GM23338 (cell line): ENCODE measurements around the gene DNAH10. TPM values are rescaled to one million over a fixed set of nuclear protein-coding genes. Genes with fewer than 3 reads are reported as not detected.

Source experiments
- ATAC-seq: fragments of 200-7000 bp; cut with Tn5 transposase; 3 replicates; pipeline ENCODE4 v1.9.1; 2020
- DNase-seq: peaks from one replicate; pipeline ENCODE4 v3.0.0-alpha.2; 2015; ENCODE audit warnings: low spot score
- H2AFZ ChIP-seq: fragments of 200-600 bp; sonication (generic); 2 replicates; pipeline ENCODE4 v1.8.0; 2016; ENCODE audit warnings: antibody characterized with exemption, mild to moderate bottlenecking, moderate library complexity
- H3F3A ChIP-seq: fragments of 200-600 bp; sonication (generic); replicated peaks from 2 replicates; pipeline ENCODE4 v1.8.0; 2017; ENCODE audit warnings: antibody characterized with exemption, mixed run types, low read depth
- H3K27ac ChIP-seq: fragments of 200-600 bp; sonication (generic); 2 replicates; pipeline ENCODE4 v1.6.1; 2016; ENCODE audit warnings: low read depth
- H3K27me3 ChIP-seq: fragments of 200-600 bp; sonication (generic); 2 replicates; pipeline ENCODE4 v1.8.0; 2016; ENCODE audit warnings: mild to moderate bottlenecking, mixed run types, moderate library complexity; ENCODE audit not compliant: insufficient read depth
- H3K36me3 ChIP-seq: fragments of 200-600 bp; sonication (generic); 2 replicates; pipeline ENCODE4 v1.8.0; 2016; ENCODE audit warnings: mild to moderate bottlenecking; ENCODE audit not compliant: insufficient read depth
- H3K4me1 ChIP-seq: fragments of 200-600 bp; sonication (generic); 2 replicates; pipeline ENCODE4 v1.8.0; 2016; ENCODE audit warnings: mild to moderate bottlenecking, moderate library complexity; ENCODE audit not compliant: insufficient read depth
- H3K4me2 ChIP-seq: fragments of 200-600 bp; sonication (generic); 2 replicates; pipeline ENCODE4 v1.7.1; 2017; ENCODE audit warnings: mixed run types
- H3K4me3 ChIP-seq: fragments of 200-600 bp; sonication (generic); 2 replicates; pipeline ENCODE4 v1.6.1; 2016; ENCODE audit warnings: mixed run types
- H3K79me2 ChIP-seq: fragments of 200-600 bp; sonication (generic); replicated peaks from 2 replicates; pipeline ENCODE4 v1.8.0; 2017; ENCODE audit warnings: mild to moderate bottlenecking; ENCODE audit not compliant: insufficient read depth
- H3K9me2 ChIP-seq: fragments of 200-600 bp; sonication (generic); 2 replicates; pipeline ENCODE4 v1.8.0; 2017; ENCODE audit not compliant: insufficient read depth
- H4K20me1 ChIP-seq: fragments of 200-600 bp; sonication (generic); replicated peaks from 2 replicates; pipeline ENCODE4 v1.8.0; 2017; ENCODE audit warnings: mild to moderate bottlenecking; ENCODE audit not compliant: insufficient read depth
- H3K27ac Mint-ChIP-seq: 2 replicates; pipeline ENCODE4 v1.8.0; 2020; ENCODE audit warnings: inconsistent platforms, mild to moderate bottlenecking, moderate library complexity, mixed read lengths
- H3K27me3 Mint-ChIP-seq: 3 replicates; pipeline ENCODE4 v1.8.0; 2022; ENCODE audit warnings: low read depth, mild to moderate bottlenecking, moderate library complexity, mixed read lengths, inconsistent platforms; ENCODE audit not compliant: insufficient read depth, poor library complexity
- H3K36me3 Mint-ChIP-seq: 3 replicates; pipeline ENCODE4 v1.8.0; 2021; ENCODE audit warnings: low read depth, mild to moderate bottlenecking, inconsistent platforms, moderate library complexity, mixed read lengths
- H3K4me1 Mint-ChIP-seq: 3 replicates; pipeline ENCODE4 v1.8.0; 2020; ENCODE audit warnings: mild to moderate bottlenecking, inconsistent platforms, mixed read lengths
- H3K4me3 Mint-ChIP-seq: 3 replicates; pipeline ENCODE4 v1.8.0; 2021; ENCODE audit warnings: moderate library complexity, mild to moderate bottlenecking, inconsistent platforms, mixed read lengths
- H3K9me3 Mint-ChIP-seq: 3 replicates; pipeline ENCODE4 v1.8.0; 2020; ENCODE audit warnings: moderate library complexity, mild to moderate bottlenecking, inconsistent platforms, mixed read lengths
- CREB1 ChIP-seq: fragments of 250-450 bp; sonication (Bioruptor Pico); IDR thresholded peaks from 2 replicates; pipeline ENCODE4 v1.5.0; 2020; ENCODE audit warnings: low read depth, mild to moderate bottlenecking, moderate library complexity
- CTCF ChIP-seq, 2 experiments: fragments of 200-600 bp in 1 of 2; sonication (generic) in 1 of 2; conservative IDR thresholded peaks; 2 replicates each; pipeline versions ENCODE4 v1.5.1 to v1.6.1; 2016 to 2017; ENCODE audit warnings: antibody characterized with exemption in 2 of 2, low read depth in 2 of 2, mild to moderate bottlenecking in 2 of 2, moderate library complexity in 1 of 2
- ETS1 ChIP-seq: IDR thresholded peaks from 2 replicates; pipeline ENCODE4 v1.6.1; 2016; ENCODE audit warnings: antibody characterized with exemption
- EZH2 ChIP-seq: fragments of 200-600 bp; sonication (generic); IDR thresholded peaks from one replicate; pipeline ENCODE4 v1.8.0; 2017; ENCODE audit warnings: antibody characterized with exemption, mild to moderate bottlenecking, low read depth; ENCODE audit not compliant: unreplicated experiment
- JUNB ChIP-seq: IDR thresholded peaks from one replicate; pipeline ENCODE4 v1.6.1; 2016; ENCODE audit warnings: antibody characterized with exemption; ENCODE audit not compliant: unreplicated experiment
- NANOG ChIP-seq: IDR thresholded peaks from 2 replicates; pipeline ENCODE4 v1.6.1; 2016; ENCODE audit warnings: antibody characterized with exemption, borderline replicate concordance
- POLR2AphosphoS5 ChIP-seq: IDR thresholded peaks from 2 replicates; pipeline ENCODE4 v1.6.1; 2016; ENCODE audit warnings: antibody characterized with exemption, low read depth
- REST ChIP-seq: IDR thresholded peaks from one replicate; pipeline ENCODE4 v1.6.1; 2018; ENCODE audit warnings: antibody characterized with exemption; ENCODE audit not compliant: unreplicated experiment
- STAT1 ChIP-seq: IDR thresholded peaks from one replicate; pipeline ENCODE4 v1.6.1; 2016; ENCODE audit warnings: antibody characterized with exemption; ENCODE audit not compliant: unreplicated experiment
- ZNF114 ChIP-seq: fragments of 250-450 bp; sonication (Bioruptor Pico); IDR thresholded peaks from 2 replicates; pipeline ENCODE4 v1.5.0; 2020; ENCODE audit warnings: mild to moderate bottlenecking, moderate library complexity
- ZNF331 ChIP-seq: fragments of 250-450 bp; sonication (Bioruptor Pico); IDR thresholded peaks from 2 replicates; pipeline ENCODE4 v1.5.0; 2020; ENCODE audit warnings: low read depth, mild to moderate bottlenecking, moderate library complexity
- ZNF462 ChIP-seq: fragments of 250-450 bp; sonication (Bioruptor Pico); IDR thresholded peaks from 2 replicates; pipeline ENCODE4 v1.5.0; 2020; ENCODE audit warnings: mild to moderate bottlenecking, moderate library complexity
- polyA plus RNA-seq: library from polyadenylated mRNA; unstranded; fragments of >200 nt; fragmentation: Nextera tagmentation; extraction: Ambion mirVana; gene quantifications from 2 replicates; pipeline ENCODE4 v1.2.1, GENCODE V29; 2016
- total RNA-seq: library from RNA; depleted of rRNA; stranded (reverse); fragments of >200 nt; shearing (Covaris generic); gene quantifications from 2 replicates; pipeline ENCODE4 v1.2.3, GENCODE V29; 2014

The DNAH10 gene
- total and polyA plus RNA-seq, 2 experiments from 2014 or later = 0.03 TPM

GRCh38 chr12:123731596-123731995 is 30.5 kb upstream of the DNAH10 start:
- Histone ChIP-seq H3K27ac (no peak overlapping the region), H2AFZ (no peak overlapping the region), H3K79me2 (no peaks in the 10 kb centered on the region), H3K27me3 (no peaks in the 10 kb centered on the region), H3K36me3 (peaks cover 58% of the 10 kb centered on the region), H3K4me3 (no peak overlapping the region), H3K9me2 (no peaks in the 10 kb centered on the region), H3F3A (no peaks in the 10 kb centered on the region), H3K4me1 (no peaks in the 10 kb centered on the region), H4K20me1 (peaks cover 21% of the 10 kb centered on the region; the same call in 1 of the 2 replicates), H3K4me2 (no peak overlapping the region)
- no peak for TF ChIP-seq JUNB
- no peak for TF ChIP-seq REST
- no peak for TF ChIP-seq ETS1
- TF ChIP-seq POLR2AphosphoS5 = no peak
- no peak for TF ChIP-seq EZH2
- TF ChIP-seq ZNF462 (CRISPR knock-in tag) = no peak
- no peak for TF ChIP-seq CTCF (conservative IDR thresholded peaks at IDR 0.05; ENCODE audit: low read depth in 2 of 2)
- TF ChIP-seq ZNF114 (CRISPR knock-in tag) = no peak
- TF ChIP-seq STAT1 = no peak
- TF ChIP-seq NANOG = no peak
- TF ChIP-seq CREB1 (CRISPR knock-in tag) = no peak
- no peak for TF ChIP-seq ZNF331
- Mint-ChIP-seq H3K4me1 (no peaks in the 10 kb centered on the region), H3K4me3 (no peak overlapping the region), H3K27me3 (peaks cover 3% of the 10 kb centered on the region), H3K27ac (no peak overlapping the region), H3K36me3 (peaks cover 92% of the 10 kb centered on the region), H3K9me3 (no peaks in the 10 kb centered on the region)
- ATAC-seq = no peak
- DNase-seq = no peak
